ENCODE results near the gene RAB3GAP2.

GRCh38 chr1:220129479-220130210 is 142.6 kb downstream of the RAB3GAP2 start:
- TF ChIP-seq POLR2A (IDR thresholded peaks at IDR 0.05): no peak
- TF ChIP-seq EP300 (IDR thresholded peaks at IDR 0.05): no peak
- TF ChIP-seq, protein P1, sequence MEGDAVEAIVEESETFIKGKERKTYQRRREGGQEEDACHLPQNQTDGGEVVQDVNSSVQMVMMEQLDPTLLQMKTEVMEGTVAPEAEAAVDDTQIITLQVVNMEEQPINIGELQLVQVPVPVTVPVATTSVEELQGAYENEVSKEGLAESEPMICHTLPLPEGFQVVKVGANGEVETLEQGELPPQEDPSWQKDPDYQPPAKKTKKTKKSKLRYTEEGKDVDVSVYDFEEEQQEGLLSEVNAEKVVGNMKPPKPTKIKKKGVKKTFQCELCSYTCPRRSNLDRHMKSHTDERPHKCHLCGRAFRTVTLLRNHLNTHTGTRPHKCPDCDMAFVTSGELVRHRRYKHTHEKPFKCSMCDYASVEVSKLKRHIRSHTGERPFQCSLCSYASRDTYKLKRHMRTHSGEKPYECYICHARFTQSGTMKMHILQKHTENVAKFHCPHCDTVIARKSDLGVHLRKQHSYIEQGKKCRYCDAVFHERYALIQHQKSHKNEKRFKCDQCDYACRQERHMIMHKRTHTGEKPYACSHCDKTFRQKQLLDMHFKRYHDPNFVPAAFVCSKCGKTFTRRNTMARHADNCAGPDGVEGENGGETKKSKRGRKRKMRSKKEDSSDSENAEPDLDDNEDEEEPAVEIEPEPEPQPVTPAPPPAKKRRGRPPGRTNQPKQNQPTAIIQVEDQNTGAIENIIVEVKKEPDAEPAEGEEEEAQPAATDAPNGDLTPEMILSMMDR (IDR thresholded peaks at IDR 0.05): no peak

Data from ovary (tissue), 3 donors.